Stimulated activated CD4-positive, alpha-beta T cell treated with anti-CD3 and anti-CD28 coated beads, Interleukin-2, amount 100 ng/mL, for 48 hours (primary cell): Measurements from ENCODE around the gene FBXO24.

ENCODE experiments used
- DNase-seq, 2 donors: peaks; one replicate each; pipeline ENCODE4 v3.0.0-alpha.2; 2020

Gene FBXO24

GRCh38 chr7:100598425-100598824 is 12.3 kb downstream of the FBXO24 start:
- no peak for DNase-seq

- DNase-seq = no peak
Observed at GRCh38 chr7:100599911-100600729, 14.0 kb downstream of the FBXO24 start.

- no peak for DNase-seq
Observed at GRCh38 chr7:100600730-100601038, 14.6 kb downstream of the FBXO24 start.

- no peak for DNase-seq
Observed at GRCh38 chr7:100602889-100603725, 17.0 kb downstream of the FBXO24 start.

GRCh38 chr7:100603726-100604027 is 17.5 kb downstream of the FBXO24 start:
- DNase-seq = no peak

- DNase-seq = peak; percentile 53 to 66
Observed at GRCh38 chr7:100604028-100604975, 18.2 kb downstream of the FBXO24 start.

GRCh38 chr7:100604976-100605911 is 19.1 kb downstream of the FBXO24 start:
- DNase-seq = no peak

- DNase-seq = no peak
Observed at GRCh38 chr7:100606313-100606712, 20.2 kb downstream of the FBXO24 start.

- no peak for DNase-seq
Observed at GRCh38 chr7:100607111-100607510, 21.0 kb downstream of the FBXO24 start.

- DNase-seq = no peak
Observed at GRCh38 chr7:100609958-100610357, 23.8 kb downstream of the FBXO24 start.

GRCh38 chr7:100611983-100612729 is 26.0 kb downstream of the FBXO24 start, which contains the start of gene MOSPD3:
MOSPD3 (plus strand) TSS chr7:100612540; CDS start chr7:100612792, 252 bp downstream.
- peak; percentile 98 to 99 for DNase-seq

- DNase-seq = no peak
Observed at GRCh38 chr7:100612730-100613390, 26.7 kb downstream of the FBXO24 start.

- no peak for DNase-seq
Observed at GRCh38 chr7:100613412-100614175, 27.5 kb downstream of the FBXO24 start.

- DNase-seq = no peak
Observed at GRCh38 chr7:100614308-100614861, 28.3 kb downstream of the FBXO24 start.

GRCh38 chr7:100620239-100620638 is 34.1 kb downstream of the FBXO24 start:
- no peak for DNase-seq

- no peak for DNase-seq
Observed at GRCh38 chr7:100620804-100621203, 34.7 kb downstream of the FBXO24 start.

- DNase-seq = no peak
Observed at GRCh38 chr7:100621554-100621953, 35.4 kb downstream of the FBXO24 start.

- DNase-seq = no peak
Observed at GRCh38 chr7:100623951-100624824, 38.1 kb downstream of the FBXO24 start.
